Measurements from ENCODE around the gene CALML4. TPM values are rescaled to one million over a fixed set of nuclear protein-coding genes. Genes with fewer than 3 reads are reported as not detected.
"Not testable (repeated sequence)": the region's sequence is repeated elsewhere in the genome, so short reads cannot be mapped to it uniquely, and the experiment has no call there.

Gene CALML4
- total RNA-seq, 1 donor from 2014 or later: 2.0 TPM

DNA sequence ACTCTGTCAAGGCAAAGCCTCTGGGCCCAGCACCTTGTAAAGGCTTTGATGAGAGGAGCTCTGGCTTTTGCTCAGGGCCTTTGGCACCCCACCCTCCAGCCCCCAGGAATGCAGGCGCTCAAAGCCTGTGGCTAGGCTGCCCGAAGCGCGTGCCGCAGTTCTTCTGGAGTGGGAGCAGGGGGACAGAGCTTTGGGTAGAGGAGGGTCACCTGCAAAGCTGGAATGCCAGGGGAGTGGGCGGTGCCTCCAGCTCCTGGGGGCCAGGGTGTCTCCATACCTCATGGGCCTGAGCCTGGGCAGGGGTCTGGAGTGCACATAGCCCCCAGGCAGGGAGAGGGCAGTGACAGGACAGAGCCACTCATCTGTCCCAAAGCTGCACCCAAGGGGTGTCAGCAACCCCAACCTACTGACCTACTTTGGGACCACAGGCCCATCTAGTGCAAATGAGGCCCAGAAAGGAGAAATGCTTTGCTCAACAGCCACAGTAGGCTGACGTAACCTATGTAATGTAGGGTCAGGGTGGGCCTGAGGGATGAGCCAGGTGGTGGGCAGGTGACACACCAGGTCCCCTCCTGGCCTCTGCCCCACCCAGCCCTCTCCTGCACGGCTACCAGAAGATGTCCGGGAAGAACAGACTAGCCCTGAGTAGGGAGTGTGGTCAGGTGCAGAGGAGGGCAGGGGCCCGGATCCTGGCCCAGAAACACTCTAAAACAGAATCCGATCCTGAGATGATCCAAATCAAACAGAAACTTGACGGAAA, 2.2 kb upstream of the CALML4 start:
- no peak for DNase-seq

DNA sequence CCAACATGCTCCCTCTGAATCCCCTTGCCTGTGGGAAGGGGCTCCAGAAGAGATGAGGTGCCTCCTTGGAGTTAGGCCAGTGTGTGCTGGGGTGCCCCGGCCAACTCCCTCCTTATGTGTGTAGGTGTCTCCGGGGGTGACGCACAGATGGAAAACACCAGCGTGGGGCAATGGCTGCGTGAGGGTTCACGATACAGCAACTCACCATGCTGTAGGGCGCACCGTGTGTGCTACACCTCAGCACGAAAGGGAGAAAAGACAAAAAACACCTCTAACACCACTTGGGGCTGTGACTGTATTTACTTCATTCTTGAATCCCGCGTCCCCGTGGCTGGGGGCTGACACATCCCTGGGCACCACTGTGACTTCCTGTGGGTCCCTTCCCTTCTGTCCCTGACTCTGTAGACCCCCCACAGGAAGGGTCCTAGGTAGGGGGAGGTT, 1.6 kb upstream of the CALML4 start:
- DNase-seq: no peak

DNA sequence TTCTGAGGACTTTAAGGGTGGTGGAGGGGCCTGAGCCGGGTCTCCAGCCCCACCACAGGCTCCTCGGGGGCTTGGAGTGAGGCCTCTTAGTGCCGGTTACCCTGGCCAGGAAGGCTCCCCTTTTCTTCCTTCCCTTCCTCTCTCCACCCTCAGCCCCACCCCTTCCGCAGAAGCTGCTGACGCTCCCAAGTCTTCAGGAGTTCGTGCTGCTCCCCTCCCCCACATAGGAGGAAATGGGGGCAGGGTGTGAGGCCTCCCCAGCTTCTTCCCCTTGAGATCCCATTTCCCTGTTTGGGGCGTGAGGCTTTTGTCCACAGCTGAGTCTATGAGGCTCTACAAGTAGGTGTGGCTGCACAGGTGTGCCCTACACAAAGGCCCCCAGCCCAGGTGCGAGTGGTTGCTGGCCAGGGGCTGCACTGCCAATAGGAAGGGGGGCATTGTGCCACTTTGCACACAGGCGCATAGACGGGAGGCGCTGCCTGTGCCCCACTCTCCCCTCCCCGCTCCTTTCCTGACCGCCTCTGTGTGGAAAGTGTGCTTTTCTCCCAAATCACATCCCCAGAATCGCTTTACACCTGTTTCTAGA, 915 bp upstream of the CALML4 start:
- DNase-seq: peak; percentile 28

GRCh38 chr15:68205558-68205944, 419 bp upstream of the CALML4 start:
- DNase-seq: no peak

DNA sequence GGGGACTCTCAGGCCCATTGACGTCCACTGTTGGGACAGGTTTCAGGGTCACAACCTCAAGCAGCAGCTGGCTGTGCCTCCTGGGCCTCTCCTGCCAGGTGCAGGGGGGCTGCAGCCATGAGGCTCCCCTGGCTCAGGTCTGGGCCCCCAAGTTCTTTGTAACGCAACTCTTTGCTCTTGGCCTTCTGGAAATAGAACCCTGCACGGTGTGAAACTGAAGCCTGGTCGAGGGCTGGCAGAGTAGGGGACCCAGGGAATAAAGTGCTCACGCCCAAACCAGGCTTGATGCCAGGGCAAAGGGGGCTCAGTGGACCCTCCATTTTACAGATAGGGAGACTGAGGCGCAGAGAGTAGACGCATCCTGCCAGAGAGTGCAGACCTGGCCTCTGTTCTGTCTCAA, 771 bp downstream of the CALML4 start:
- DNase-seq: no peak

DNA sequence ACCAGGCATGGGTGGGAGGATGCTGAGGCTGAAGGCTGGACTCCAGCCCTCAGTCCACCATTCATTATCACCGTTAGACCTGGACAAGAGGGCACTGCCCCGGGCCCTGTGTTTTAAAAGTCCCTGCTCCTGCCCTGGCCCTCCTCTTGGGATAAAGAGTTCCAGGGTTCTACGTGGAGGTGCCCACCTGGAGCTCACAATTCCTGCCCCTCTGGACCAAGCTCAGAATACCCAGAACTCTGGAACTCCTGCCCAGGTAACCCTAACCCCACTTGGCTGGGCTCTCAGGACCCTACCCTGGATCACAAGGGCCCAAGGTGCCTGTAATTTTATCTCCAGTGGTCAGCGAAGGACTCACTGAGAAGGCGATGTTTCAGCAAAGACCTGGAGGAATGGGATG, 1.2 kb downstream of the CALML4 start:
- no peak for DNase-seq

DNA sequence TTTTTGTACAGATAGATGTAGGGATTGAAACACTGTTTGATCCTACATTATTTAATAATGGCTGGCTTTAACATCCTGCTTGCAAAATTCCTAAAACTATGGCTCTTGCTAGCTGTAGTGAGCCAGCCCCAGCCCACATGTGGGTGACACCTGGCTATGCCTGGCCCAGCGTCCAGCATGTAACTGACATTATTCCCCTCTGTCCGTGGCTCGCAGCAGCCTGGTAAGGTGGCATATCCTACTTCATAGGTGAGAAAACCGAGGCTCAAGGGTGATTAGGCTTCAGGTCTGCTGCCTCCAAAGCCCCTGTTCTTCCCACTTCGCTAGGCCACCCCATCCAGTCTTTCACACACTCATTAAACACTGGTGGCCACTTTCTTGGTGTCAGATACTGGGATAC, 1.6 kb downstream of the CALML4 start:
- DNase-seq: no peak

DNA sequence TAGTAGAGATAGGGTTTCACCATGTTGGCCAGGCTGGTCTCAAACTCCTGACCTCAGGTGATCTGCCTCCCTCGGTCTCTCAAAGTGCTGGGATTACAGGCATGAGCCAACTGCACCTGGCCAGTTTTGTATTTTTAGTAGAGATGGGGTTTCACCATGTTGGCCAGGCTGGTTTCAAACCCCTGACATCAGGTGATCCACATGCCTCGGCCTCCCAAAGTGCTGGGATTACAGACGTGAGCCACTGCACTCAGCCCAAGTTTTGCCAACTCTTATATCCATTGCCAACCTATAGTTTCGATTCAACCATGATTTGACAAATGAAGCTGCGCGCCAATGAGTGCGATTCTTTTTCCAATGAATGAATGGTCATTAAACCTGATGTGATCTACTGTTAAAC, 2.1 kb downstream of the CALML4 start:
- DNase-seq: not testable (repeated sequence)

DNA sequence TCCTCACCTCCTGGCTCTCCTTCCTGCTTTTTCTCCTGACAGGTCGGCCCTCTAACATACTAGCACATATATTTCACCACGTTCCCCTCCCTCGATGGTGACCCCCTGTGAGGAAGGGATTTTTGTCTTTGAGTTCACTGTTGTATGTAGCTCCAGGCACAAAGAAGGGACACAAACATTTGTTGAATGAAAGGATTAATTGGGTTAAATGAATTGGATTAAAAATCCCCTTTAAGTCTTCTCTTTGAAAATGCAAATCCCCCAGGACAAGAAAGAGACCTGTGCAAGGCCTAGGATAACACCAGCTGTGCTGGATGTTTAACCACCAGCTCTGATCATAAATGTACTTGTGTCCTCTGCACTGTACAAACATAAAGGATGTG, 3.3 kb downstream of the CALML4 start:
- DNase-seq: no peak

GRCh38 chr15:68201153-68201878, 3.8 kb downstream of the CALML4 start:
- no peak for DNase-seq

- DNase-seq: no peak
Measured at GRCh38 chr15:68200016-68200861, 4.9 kb downstream of the CALML4 start.

DNA sequence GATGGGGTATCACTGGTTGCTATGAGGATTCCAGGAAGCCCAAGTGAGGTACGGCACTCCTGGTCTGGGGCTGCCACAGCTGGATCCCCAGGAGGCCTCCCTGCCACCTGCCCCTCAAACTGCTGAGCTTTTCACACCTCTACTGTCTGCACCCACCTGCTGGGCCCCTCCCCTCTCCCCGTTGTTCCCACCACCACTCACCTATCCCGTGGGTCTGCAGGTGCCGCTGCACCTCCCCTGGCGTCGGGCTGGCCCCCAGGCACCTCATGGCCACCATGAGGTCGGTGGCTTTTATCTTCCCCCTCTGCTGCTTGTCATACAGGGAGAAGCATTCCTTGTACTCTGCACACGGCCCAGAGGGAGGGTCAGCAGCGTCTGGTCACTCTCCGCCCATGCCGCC, 5.8 kb downstream of the CALML4 start:
- no peak for DNase-seq

GRCh38 chr15:68197661-68198437, 7.3 kb downstream of the CALML4 start:
- DNase-seq: no peak

GRCh38 chr15:68197170-68197492, 8.0 kb downstream of the CALML4 start:
- no peak for DNase-seq

- DNase-seq: no peak
Measured at GRCh38 chr15:68196445-68197169, 8.5 kb downstream of the CALML4 start.

GRCh38 chr15:68195336-68196112, 9.6 kb downstream of the CALML4 start:
- no peak for DNase-seq

DNA sequence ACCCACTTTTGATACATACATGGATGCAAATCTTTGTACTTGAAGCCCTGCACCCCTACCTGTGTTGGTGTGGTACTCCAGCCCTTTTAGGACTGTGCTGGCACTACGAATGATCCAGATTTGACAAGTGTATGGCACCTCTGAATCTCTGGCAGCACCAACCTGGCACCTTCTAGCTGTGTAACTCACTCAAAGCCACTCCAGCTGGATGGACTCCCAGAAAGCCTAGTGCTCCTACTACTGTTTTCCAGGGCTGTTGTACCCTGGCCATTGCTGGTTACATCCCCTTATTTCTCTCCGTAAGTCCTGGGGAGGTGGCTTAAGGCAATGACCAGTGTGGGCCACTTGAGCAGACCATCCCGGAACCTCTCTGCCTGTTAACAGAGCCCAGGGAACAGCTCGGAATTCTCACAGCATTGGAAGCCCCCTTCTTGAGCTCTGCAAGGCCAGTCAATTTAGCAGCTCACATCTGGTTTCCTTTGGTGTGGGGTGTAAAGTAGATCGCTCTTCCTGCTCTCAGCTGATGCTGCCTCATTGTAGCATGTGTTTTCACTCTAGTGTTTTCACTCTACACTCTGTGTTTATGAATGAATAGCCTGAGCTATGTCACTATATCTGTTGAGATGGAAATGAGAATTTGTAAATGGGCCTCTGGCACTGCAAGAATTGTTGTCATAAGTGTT, 12.2 kb downstream of the CALML4 start:
- DNase-seq: no peak

GRCh38 chr15:68192117-68192516, 13.0 kb downstream of the CALML4 start:
- no peak for DNase-seq

DNA sequence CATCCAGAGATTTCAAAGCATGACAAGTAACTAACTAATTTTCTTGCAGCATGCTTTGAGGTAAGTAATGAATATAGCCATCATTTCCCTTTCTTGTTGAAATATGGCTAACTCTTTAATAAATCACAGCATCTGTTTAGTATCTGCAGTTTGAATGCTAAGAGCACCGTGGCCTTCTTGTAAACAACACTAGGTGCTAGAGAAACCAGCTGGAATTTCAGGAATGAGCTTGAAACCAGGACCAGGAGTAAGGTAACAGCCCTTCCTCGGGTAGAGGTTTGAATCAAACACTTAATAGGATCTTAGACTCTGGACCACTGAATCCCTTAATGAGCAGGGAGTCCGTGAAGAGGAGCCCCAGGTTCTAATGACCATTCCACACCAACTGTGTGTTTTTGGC, 13.6 kb downstream of the CALML4 start:
- no peak for DNase-seq

- no peak for DNase-seq
Measured at GRCh38 chr15:68190048-68190447, 15.1 kb downstream of the CALML4 start.

Measured in dermis blood vessel endothelial cell (primary cell).